GM12878 (cell line): ENCODE data around the gene IL17RA. TPM values are rescaled to one million over a fixed set of nuclear protein-coding genes. Genes with fewer than 3 reads are reported as not detected.

ENCODE experiments used
- ATAC-seq: fragments of 200-7000 bp; cut with Tn5 transposase; 3 replicates; pipeline ENCODE4 v1.9.1; 2020; ENCODE audit warnings: mild to moderate bottlenecking, moderate library complexity
- BruUV-seq: library from RNA; stranded (reverse); fragments of 400-500 nt; replicated peaks from 2 replicates; lab custom pipeline; 2021; lab: Mats Ljungman, UMichigan
- CTCF ChIA-PET: fragments of 300-600 bp; sonication (Branson Sonifier 250); formaldehyde crosslinking; extraction: SDS; loops from one replicate; lab custom pipeline; 2021; ENCODE audit warnings: inconsistent platforms; lab: Yijun Ruan, JAX
- POLR2A ChIA-PET: fragments of 350-600 bp; formaldehyde crosslinking; extraction: SDS; loops from one replicate; lab custom pipeline; 2021; ENCODE audit warnings: inconsistent platforms; lab: Charles Lee
- RAD21 ChIA-PET: fragments of 300-600 bp; sonication (Branson Sonifier 250); formaldehyde crosslinking; loops from one replicate; lab custom pipeline; 2023; ENCODE audit warnings: antibody characterized with exemption; ENCODE audit not compliant: unreplicated experiment; lab: Charles Lee
- SMC1A ChIA-PET: fragments of 300-600 bp; sonication (Branson Sonifier 250); formaldehyde crosslinking; loops from one replicate; lab custom pipeline; 2023; ENCODE audit not compliant: unreplicated experiment, uncharacterized antibody; lab: Charles Lee
- DNase-seq: peaks from one replicate; pipeline ENCODE4 v3.0.0-alpha.2; 2011; ENCODE audit warnings: low read depth, low spot score
- FAIRE-seq: peaks from 3 replicates; lab custom pipeline; 2011; peaks lifted over from hg19 to GRCh38; lab: Jason Lieb, UNC
- H2AFZ ChIP-seq: 2 replicates; pipeline ENCODE4 v1.6.0; 2011; ENCODE audit warnings: low read depth, low read length, control low read depth; ENCODE audit not compliant: control insufficient read depth
- H3K27ac ChIP-seq: 2 replicates; pipeline ENCODE4 v1.5.1; 2011; ENCODE audit warnings: control low read depth; ENCODE audit not compliant: control insufficient read depth, insufficient read depth
- H3K27me3 ChIP-seq, 2 experiments: replicated peaks in 1 of 2; 2 replicates each; pipeline versions ENCODE4 v1.6.0 to v1.6.1; 2011; ENCODE audit warnings: low read length in 1 of 2; ENCODE audit not compliant: control insufficient read depth in 2 of 2, insufficient read depth in 2 of 2
- H3K36me3 ChIP-seq, 2 experiments: 2 replicates each; pipeline ENCODE4 v1.5.1; 2011; ENCODE audit warnings: low read length in 1 of 2; ENCODE audit not compliant: control insufficient read depth in 2 of 2, insufficient read depth in 2 of 2
- H3K4me1 ChIP-seq: 2 replicates; pipeline ENCODE4 v1.6.1; 2011; ENCODE audit warnings: mild to moderate bottlenecking, low read length, moderate library complexity, mixed read lengths; ENCODE audit not compliant: control insufficient read depth, insufficient read depth
- H3K4me2 ChIP-seq: 2 replicates; pipeline ENCODE4 v1.6.0; 2011; ENCODE audit warnings: control low read depth; ENCODE audit not compliant: control insufficient read depth, insufficient read depth
- H3K4me3 ChIP-seq: fragments of 200-600 bp; sonication (generic); 2 replicates; pipeline ENCODE4 v1.5.1; 2016
- H3K79me2 ChIP-seq: 2 replicates; pipeline ENCODE4 v1.6.0; 2011; ENCODE audit warnings: low read length; ENCODE audit not compliant: control insufficient read depth, insufficient read depth
- H3K9ac ChIP-seq: 2 replicates; pipeline ENCODE4 v1.8.0; 2011; ENCODE audit warnings: low read length, control low read depth, mixed read lengths; ENCODE audit not compliant: control insufficient read depth, insufficient read depth
- H3K9me3 ChIP-seq: replicated peaks from 3 replicates; pipeline ENCODE4 v1.5.1; 2011; ENCODE audit warnings: mild to moderate bottlenecking, low read length; ENCODE audit not compliant: control insufficient read depth, insufficient read depth
- H4K20me1 ChIP-seq: 2 replicates; pipeline ENCODE4 v1.6.0; 2011; ENCODE audit not compliant: control insufficient read depth, insufficient read depth
- CEBPZ ChIP-seq: fragments of 150-350 bp; IDR thresholded peaks from 2 replicates; pipeline ENCODE4 v1.6.1; 2016; ENCODE audit warnings: low read depth, low read length
- CHD4 ChIP-seq: fragments of 200-600 bp; sonication (generic); IDR thresholded peaks from 2 replicates; pipeline ENCODE4 v1.6.1; 2016; ENCODE audit warnings: mild to moderate bottlenecking
- E4F1 ChIP-seq: fragments of 450-650 bp; IDR thresholded peaks from 2 replicates; pipeline ENCODE4 v1.6.1; 2018; ENCODE audit warnings: borderline replicate concordance, mild to moderate bottlenecking; ENCODE audit not compliant: partially characterized antibody
- IRF4 ChIP-seq: IDR thresholded peaks from 2 replicates; pipeline ENCODE4 v1.6.1; 2011; ENCODE audit warnings: low read depth, low read length
- LARP7 ChIP-seq: fragments of 450-650 bp; IDR thresholded peaks from 2 replicates; pipeline ENCODE4 v1.6.1; 2017; ENCODE audit warnings: mild to moderate bottlenecking
- MTA2 ChIP-seq: fragments of 450-650 bp; IDR thresholded peaks from 2 replicates; pipeline ENCODE4 v1.6.1; 2016; ENCODE audit warnings: low read depth, mild to moderate bottlenecking, moderate library complexity
- MTA3 ChIP-seq: IDR thresholded peaks from 2 replicates; pipeline ENCODE4 v1.6.1; 2012; ENCODE audit warnings: low read length, inconsistent platforms, borderline replicate concordance
- NBN ChIP-seq: fragments of 450-650 bp; IDR thresholded peaks from 2 replicates; pipeline ENCODE4 v1.6.1; 2016
- NFYB ChIP-seq: IDR thresholded peaks from 2 replicates; pipeline ENCODE4 v1.6.1; 2011; ENCODE audit warnings: low read depth, mild to moderate bottlenecking, low read length, improper control_type of control experiment, moderate library complexity; ENCODE audit not compliant: insufficient read depth
- PAX8 ChIP-seq: fragments of 450-650 bp; IDR thresholded peaks from 2 replicates; pipeline ENCODE4 v1.6.1; 2017; ENCODE audit warnings: mild to moderate bottlenecking, moderate library complexity
- TCF3 ChIP-seq: IDR thresholded peaks from 2 replicates; pipeline ENCODE4 v1.6.1; 2012; ENCODE audit warnings: low read depth, mild to moderate bottlenecking, low read length, borderline replicate concordance; ENCODE audit not compliant: insufficient read depth
- ZNF274 ChIP-seq: IDR thresholded peaks from one replicate; pipeline ENCODE4 v1.8.0; 2011; ENCODE audit not compliant: insufficient read length, insufficient read depth
- WGBS: methylation state at CpG from one replicate; pipeline ENCODE4 v1.1.6; 2016; ENCODE audit warnings: low lambda C conversion rate; ENCODE audit not compliant: insufficient replicate concordance, insufficient coverage; ENCODE audit errors: missing lambda C conversion rate; 5-methylcytosine and 5-hydroxymethylcytosine counted together
- in situ Hi-C: fragments of 300-500 bp; cut with MboI; formaldehyde crosslinking; loops from 9 replicates; pipeline ENCODE4 v1.14.3; 2018; ENCODE audit warnings: mixed read lengths
- intact Hi-C: fragments of 100-400 bp; cut with micrococcal nuclease; formaldehyde crosslinking; loops from one replicate; pipeline ENCODE4 v1.14.2; 2022; ENCODE audit not compliant: unreplicated experiment
- polyA plus RNA-seq, 11 experiments: library from polyadenylated mRNA; depleted of rRNA in 4 of 11; unstranded in 6 of 11; stranded (reverse) in 5 of 11; fragments of >200 nt; fragmentation: Nextera tagmentation in 4 of 11; fragmentation: Illumina TruSeq in 1 of 11; extraction: Ambion mirVana in 4 of 11; extraction: Trizol in 1 of 11; gene quantifications; 1 replicate in 1 of 11; 2 replicates in 10 of 11; pipeline versions ENCODE4 v1.2.1 to v1.2.3, GENCODE V29; 2011 to 2016; ENCODE audit warnings: inconsistent platforms in 2 of 11, missing spikeins in 2 of 11, low read depth in 1 of 11
- total RNA-seq, 4 experiments: library from RNA; depleted of rRNA in 3 of 4; stranded (reverse); fragments of >200 nt in 3 of 4; fragmentation: Illumina TruSeq in 1 of 4; extraction: Trizol in 1 of 4; gene quantifications; 2 replicates each; pipeline versions ENCODE4 v1.2.1 to v1.2.3, GENCODE V29; 2013 to 2021
- TF ChIP-seq, protein P1 (sequence below): fragments of 450-650 bp; IDR thresholded peaks from 2 replicates; pipeline ENCODE4 v1.6.1; 2017; ENCODE audit warnings: mild to moderate bottlenecking, low read depth, inconsistent platforms; ENCODE audit not compliant: poor library complexity, severe bottlenecking

The IL17RA gene
- total and polyA plus RNA-seq, 10 of the 15 experiments (the other 5 are each of a cell fraction or from before 2014, with no cell fraction given): 0.71 to 10.2 (median 4.2) TPM

GRCh38 chr22:17115945-17116565, 31.3 kb downstream of the IL17RA start (continued):
- TF ChIP-seq NBN (no peak), PAX8 (no peak), MTA3 (no peak), IRF4 (no peak)
- TF ChIP-seq, protein P1, sequence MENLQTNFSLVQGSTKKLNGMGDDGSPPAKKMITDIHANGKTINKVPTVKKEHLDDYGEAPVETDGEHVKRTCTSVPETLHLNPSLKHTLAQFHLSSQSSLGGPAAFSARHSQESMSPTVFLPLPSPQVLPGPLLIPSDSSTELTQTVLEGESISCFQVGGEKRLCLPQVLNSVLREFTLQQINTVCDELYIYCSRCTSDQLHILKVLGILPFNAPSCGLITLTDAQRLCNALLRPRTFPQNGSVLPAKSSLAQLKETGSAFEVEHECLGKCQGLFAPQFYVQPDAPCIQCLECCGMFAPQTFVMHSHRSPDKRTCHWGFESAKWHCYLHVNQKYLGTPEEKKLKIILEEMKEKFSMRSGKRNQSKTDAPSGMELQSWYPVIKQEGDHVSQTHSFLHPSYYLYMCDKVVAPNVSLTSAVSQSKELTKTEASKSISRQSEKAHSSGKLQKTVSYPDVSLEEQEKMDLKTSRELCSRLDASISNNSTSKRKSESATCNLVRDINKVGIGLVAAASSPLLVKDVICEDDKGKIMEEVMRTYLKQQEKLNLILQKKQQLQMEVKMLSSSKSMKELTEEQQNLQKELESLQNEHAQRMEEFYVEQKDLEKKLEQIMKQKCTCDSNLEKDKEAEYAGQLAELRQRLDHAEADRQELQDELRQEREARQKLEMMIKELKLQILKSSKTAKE: no peak

- ATAC-seq (no peak), FAIRE-seq (no peak), DNase-seq (no peak)
- H4K20me1 ChIP-seq: peaks cover 4% of the 10 kb centered on the region; the same call in 1 of the 2 replicates
- BruUV-seq: no TSS peak
- in situ Hi-C loops (no loop called here), intact Hi-C loops (no loop called here)
- H3K27me3 ChIP-seq: peaks cover 3 to 4% of the 10 kb centered on the region in 2 experiments; a peak in 3 of 4 replicates
- H2AFZ ChIP-seq: no peak overlapping the region
- ChIA-PET RAD21 (no interaction called here), CTCF (interaction anchor here (1.1 kb wide), 1 partner anchor 40 kb away, joined by 5 read pairs; no protein-coding TSS in a partner anchor), SMC1A (no interaction called here), POLR2A (no interaction called here)
- H3K9ac ChIP-seq: no peak overlapping the region
- H3K4me3 ChIP-seq: no peak overlapping the region
- H3K27ac ChIP-seq: no peak overlapping the region
- H3K36me3 ChIP-seq: no peaks in the 10 kb centered on the region
- no peak overlapping the region for H3K4me2 ChIP-seq
- no peaks in the 10 kb centered on the region for H3K79me2 ChIP-seq
- WGBS: 73% methylated on average over 6 of the region's 6 CpGs
- H3K4me1 ChIP-seq: peaks cover 18% of the 10 kb centered on the region
- H3K9me3 ChIP-seq: no peaks in the 10 kb centered on the region
- TF ChIP-seq NFYB (no peak), LARP7 (no peak), ZNF274 (no peak), CHD4 (no peak), MTA2 (no peak), E4F1 (no peak), CEBPZ (no peak), TCF3 (no peak)
Measured at GRCh38 chr22:17116572-17117330, 32.0 kb downstream of the IL17RA start.
